Measurements from ENCODE around the gene USP36.
"Not testable (repeated sequence)": the region's sequence is repeated elsewhere in the genome, so short reads cannot be mapped to it uniquely, and the experiment has no call there.

The USP36 gene

GRCh38 chr17:78872486-78872885, 31.9 kb upstream of the USP36 start:
- DNase-seq (ENCODE audit: low read depth in 2 of 2), result no peak

- DNase-seq (ENCODE audit: low read depth in 2 of 2), result no peak
These were observed 30.0 kb upstream of the USP36 start for GRCh38 chr17:78870621-78871020.

- no peak for DNase-seq (ENCODE audit: low read depth in 2 of 2)
These were observed 27.8 kb upstream of the USP36 start for GRCh38 chr17:78868391-78868790.

- not testable (repeated sequence) for DNase-seq (ENCODE audit: low read depth in 2 of 2)
These were observed 26.4 kb upstream of the USP36 start for GRCh38 chr17:78867046-78867445.

GRCh38 chr17:78865682-78866390, 25.2 kb upstream of the USP36 start:
- peak; percentile 40 to 63 for DNase-seq (ENCODE audit: low read depth in 2 of 2)

- DNase-seq (ENCODE audit: low read depth in 2 of 2), result no peak
These were observed 23.5 kb upstream of the USP36 start for GRCh38 chr17:78864117-78864516.

- DNase-seq (ENCODE audit: low read depth in 2 of 2), result no peak
These were observed 21.7 kb upstream of the USP36 start for GRCh38 chr17:78862073-78863023.

GRCh38 chr17:78861229-78861628, 20.6 kb upstream of the USP36 start:
- no peak for DNase-seq (ENCODE audit: low read depth in 2 of 2)

GRCh38 chr17:78859051-78859450, 18.4 kb upstream of the USP36 start:
- no peak for DNase-seq (ENCODE audit: low read depth in 2 of 2)

GRCh38 chr17:78857266-78857665, 16.7 kb upstream of the USP36 start:
- DNase-seq (ENCODE audit: low read depth in 2 of 2), result no peak

- DNase-seq (ENCODE audit: low read depth in 2 of 2), result no peak
These were observed 15.0 kb upstream of the USP36 start for GRCh38 chr17:78855561-78856165.

- DNase-seq (ENCODE audit: low read depth in 2 of 2), result no peak
These were observed 13.9 kb upstream of the USP36 start for GRCh38 chr17:78854508-78854907.

GRCh38 chr17:78853926-78854394, 13.3 kb upstream of the USP36 start:
- DNase-seq (ENCODE audit: low read depth in 2 of 2), result no peak

GRCh38 chr17:78852709-78853121, 12.1 kb upstream of the USP36 start:
- DNase-seq (ENCODE audit: low read depth in 2 of 2), result no peak

GRCh38 chr17:78849026-78849425, 8.4 kb upstream of the USP36 start:
- DNase-seq (ENCODE audit: low read depth in 2 of 2), result no peak

GRCh38 chr17:78847052-78847451, 6.4 kb upstream of the USP36 start:
- no peak for DNase-seq (ENCODE audit: low read depth in 2 of 2)

GRCh38 chr17:78844301-78845005, 3.8 kb upstream of the USP36 start:
- DNase-seq (ENCODE audit: low read depth in 2 of 2), result no peak

GRCh38 chr17:78842881-78843565, 2.4 kb upstream of the USP36 start:
- DNase-seq (ENCODE audit: low read depth in 2 of 2), result peak in 1 of 2 experiments; percentile 43

- no peak for DNase-seq (ENCODE audit: low read depth in 2 of 2)
These were observed 159 bp downstream of the USP36 start for GRCh38 chr17:78840530-78840779.

- no peak for DNase-seq (ENCODE audit: low read depth in 2 of 2)
These were observed 668 bp downstream of the USP36 start for GRCh38 chr17:78839762-78840529.
